ENCODE data around the gene SYTL1.

SYTL1 gene

DNA sequence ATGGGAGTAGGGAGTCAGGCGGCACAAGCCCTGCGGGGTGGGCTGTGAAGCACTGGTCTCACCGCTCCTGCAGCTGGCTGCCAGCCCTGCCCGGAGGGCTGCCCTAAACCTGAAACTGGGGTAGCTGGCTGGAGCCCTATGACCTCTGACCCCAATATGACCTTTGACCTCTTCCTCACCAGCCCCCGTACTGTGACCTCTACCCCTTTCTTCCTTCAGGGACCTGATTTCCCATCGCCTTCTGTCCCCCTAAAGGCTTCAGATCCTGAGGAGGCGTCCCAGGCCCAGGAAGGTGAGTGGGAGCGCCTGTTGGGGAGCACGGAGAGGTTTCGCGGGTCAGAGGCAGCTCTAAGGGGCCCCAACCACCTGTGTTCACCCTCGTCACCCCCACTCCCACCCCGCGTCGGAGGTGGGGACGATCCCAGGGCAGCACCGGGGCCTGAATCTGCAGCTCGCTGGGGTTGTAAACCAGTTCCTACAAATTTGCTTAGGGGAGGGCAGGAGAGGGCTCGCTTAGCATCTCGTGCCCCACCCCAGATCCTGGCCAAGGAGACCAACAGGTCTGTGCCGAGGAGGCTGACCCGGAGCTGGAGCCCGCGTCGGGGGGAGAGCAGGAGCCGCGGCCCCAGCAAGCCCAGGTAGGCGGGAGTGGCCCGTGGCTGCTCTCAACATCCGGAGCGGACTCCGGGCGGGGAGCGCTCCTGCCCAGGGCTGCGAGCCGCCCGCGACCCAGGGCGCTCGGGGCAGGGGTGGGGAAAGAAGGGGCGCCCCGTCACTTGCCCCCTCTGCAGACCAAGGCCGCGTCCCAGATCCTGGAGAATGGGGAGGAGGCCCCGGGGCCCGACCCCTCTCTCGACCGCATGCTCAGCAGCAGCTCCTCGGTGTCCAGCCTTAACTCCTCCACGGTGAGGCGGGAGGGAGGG is 7.3 kb downstream of the SYTL1 start:
- peak in 4 of 6 experiments; percentile 19 to 44 (median 26) for DNase-seq

DNA sequence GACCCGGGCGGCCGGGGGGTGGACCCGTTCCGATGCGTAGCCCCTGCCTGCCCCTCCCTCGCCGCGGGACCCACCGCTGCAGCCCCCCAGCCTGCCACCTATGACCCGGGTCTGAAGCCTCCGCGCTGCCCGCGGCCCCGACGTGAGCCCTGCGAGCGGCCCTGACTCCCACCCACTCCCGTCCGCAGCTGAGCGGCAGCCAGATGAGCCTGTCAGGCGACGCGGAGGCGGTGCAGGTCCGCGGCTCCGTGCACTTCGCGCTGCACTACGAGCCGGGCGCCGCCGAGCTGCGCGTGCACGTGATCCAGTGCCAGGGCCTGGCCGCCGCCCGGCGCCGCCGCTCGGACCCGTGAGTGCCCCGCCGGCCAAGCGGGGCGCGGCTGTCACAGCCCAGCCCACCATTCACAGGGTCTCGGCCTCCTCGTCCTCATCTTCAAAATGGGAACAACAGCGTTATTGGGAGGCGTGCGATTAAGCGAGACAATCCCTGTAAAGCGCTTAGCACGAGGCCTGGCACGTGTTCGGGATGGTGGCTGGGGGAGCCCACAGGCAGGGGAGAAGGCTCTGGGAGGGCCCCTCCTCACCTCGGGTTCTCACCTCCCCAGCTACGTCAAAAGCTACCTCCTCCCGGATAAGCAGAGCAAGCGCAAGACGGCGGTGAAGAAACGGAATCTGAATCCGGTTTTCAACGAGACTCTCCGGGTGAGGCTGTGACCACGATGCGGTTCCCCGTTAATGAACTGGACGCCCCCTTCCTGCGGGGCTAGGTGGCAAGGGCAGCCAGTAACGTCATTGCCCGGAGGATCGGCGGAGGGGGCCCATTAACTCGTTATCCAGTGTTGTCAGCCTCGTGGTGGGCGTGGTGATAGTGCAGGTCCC is 8.2 kb downstream of the SYTL1 start:
- DNase-seq, result no peak

DNA sequence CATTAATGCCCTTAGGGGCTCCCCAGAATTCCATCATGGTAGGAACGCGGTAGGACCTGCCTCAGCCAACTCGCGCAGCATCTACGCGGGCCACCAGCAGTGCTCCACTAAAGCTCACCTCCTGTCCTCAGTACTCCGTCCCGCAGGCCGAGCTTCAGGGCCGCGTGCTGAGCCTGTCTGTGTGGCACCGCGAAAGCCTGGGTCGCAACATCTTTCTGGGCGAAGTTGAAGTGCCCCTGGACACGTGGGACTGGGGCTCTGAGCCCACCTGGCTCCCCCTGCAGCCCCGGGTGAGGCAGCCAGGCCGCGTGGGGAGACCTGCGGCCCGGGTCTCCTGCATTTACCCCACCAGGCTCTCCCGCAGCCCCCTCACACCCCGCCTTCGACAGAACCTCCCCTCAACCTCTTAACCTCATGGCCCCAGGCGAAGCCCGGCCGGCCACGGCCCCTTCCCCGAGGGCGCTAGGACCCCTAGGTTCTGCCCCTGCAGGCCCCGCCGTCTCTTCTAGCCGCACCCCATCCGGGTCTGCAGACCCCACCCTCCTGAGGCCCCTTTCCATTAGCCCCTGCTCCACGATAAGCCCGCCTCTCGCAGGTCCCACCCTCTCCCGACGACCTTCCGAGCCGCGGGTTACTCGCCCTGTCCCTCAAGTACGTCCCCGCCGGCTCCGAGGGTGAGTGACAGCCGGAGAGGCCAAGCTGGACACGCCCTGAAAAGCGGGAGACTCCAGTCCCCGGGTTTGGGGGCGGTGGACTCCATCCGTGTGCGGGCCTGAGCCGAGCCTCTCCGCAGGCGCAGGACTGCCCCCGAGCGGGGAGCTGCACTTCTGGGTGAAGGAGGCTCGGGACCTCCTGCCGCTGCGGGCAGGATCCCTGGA is 9.1 kb downstream of the SYTL1 start:
- DNase-seq, result no peak

DNA sequence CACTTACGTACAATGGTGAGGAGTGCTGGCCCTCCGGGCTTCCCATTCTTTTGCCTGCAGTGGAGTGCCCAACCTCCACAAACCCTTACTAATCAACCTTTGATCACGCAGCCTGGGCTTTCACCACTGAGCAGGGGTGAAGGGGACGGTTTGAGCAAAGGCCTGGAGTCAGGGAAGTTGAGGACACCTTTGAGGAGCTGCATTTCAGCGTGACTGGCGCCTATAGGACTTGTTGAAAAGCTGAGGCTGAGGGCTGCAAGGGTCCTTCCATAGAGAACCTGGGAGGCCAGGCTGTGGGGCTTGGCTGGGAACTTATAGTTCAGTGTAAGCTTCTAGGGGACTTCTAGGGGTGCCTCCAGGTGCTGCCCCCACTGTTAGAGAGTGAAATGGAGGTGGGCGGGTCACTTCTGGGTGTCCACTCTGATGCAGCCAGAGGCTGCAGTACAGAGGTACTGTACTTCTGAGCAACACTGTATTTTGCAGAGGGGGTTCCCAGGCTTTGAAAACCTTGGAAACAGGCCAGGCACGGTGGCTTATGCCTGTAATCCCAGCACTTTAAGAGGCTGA is 9.8 kb downstream of the SYTL1 start:
- no peak for DNase-seq

DNA sequence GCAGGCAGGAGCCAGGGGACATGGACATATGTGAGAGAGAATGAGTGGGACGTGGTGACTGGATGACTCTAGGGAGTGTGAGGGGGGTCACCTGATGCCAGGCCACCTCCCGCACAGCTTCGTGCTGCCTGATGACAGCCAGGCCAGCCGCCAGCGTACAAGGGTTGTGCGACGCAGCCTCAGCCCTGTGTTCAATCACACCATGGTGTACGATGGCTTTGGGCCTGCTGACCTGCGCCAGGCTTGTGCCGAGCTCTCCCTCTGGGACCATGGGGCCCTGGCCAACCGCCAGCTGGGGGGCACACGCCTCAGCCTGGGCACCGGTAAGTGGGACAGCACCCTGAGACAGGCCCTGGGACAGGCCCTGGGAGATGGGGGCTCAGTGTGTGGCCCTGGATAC is 11.3 kb downstream of the SYTL1 start:
- DNase-seq, result no peak

DNA sequence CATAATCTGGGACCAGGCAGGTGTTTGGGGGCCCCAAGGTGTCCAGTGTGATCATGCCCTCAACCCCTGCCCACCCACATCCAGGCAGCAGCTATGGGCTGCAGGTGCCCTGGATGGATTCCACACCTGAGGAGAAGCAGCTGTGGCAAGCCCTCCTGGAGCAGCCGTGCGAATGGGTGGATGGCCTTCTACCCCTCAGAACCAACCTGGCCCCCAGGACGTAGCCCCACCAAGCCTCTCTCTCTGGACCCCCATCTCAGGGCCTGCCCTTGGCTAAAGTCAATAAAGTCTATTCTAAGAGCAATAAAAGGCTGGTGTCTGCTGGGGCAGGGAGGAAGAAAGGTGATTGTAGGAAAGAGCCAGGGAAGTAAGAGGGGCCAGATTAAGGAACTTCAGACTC is 11.8 kb downstream of the SYTL1 start:
- no peak for DNase-seq

DNA sequence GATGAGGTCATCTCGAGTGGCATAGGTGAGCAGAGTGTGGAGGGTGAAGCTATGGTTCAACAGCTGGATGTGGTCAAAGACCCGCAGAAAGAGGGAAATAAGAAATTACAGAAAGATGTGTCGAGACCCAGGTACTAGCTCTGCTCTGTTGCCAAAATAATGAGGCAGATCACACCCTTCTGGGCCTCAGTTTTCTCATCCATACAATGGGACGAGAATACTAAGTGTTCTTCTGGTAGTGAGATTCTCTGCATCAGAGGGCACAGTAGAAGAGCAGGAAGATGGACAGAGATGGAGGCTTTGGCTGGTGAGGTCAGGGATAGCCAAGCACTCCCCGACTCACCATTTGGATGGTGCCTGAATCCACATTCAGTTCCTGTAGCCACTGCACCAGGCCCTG is 13.9 kb downstream of the SYTL1 start:
- DNase-seq, result no peak

DNA sequence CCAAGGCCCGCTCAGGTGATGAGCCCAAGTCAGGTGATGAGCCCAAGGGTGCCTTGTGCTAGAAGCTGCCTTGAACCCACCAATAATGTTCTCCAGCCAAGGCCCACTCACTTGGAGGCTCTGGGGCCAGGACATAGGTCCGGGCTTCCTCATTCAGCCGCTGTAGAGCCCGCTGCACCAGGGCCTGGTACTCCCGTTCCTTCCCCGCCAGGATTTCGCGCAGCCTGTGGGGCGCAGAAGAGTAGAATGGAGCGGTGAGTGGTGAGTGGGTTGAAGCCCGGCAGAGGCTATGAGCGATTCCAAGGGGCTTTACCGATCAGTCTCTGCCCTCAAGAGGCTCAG is 14.4 kb downstream of the SYTL1 start:
- peak in 1 of 6 experiments; percentile 12 for DNase-seq

DNA sequence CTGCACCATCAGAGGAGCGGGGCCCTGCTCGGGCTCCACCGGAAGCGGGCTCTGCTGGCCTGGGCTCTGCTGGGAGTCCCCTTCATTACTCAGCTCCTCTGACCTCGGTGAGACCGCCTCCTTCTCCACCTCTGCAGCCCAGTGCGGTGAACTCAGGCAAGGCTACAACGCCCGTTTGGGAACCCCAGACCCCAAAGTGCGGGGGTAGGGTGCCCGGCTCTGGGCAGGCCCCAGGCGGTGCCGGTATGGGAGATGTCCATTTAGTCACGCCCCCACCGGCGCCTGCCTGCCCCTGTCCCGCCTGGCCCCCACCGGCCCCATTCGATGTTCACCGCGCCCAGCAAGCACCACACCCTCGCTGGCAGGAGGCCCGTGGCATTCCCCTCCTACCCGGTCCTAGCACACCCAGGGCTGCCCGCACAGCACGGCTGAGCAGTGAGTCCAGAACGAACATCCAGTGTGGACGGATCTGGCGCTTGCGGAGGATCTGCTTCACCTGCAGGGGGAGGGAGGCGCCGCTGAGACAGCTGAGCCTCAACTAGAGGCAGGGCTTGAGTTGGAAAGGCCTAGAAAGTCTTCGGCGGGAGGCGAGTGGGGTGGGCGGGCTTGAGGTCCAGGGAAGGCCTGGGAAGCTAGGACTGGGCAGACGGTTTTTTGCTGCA is 14.9 kb downstream of the SYTL1 start:
- DNase-seq, result peak in 3 of 6 experiments; percentile 32 to 41 (median 37)

DNA sequence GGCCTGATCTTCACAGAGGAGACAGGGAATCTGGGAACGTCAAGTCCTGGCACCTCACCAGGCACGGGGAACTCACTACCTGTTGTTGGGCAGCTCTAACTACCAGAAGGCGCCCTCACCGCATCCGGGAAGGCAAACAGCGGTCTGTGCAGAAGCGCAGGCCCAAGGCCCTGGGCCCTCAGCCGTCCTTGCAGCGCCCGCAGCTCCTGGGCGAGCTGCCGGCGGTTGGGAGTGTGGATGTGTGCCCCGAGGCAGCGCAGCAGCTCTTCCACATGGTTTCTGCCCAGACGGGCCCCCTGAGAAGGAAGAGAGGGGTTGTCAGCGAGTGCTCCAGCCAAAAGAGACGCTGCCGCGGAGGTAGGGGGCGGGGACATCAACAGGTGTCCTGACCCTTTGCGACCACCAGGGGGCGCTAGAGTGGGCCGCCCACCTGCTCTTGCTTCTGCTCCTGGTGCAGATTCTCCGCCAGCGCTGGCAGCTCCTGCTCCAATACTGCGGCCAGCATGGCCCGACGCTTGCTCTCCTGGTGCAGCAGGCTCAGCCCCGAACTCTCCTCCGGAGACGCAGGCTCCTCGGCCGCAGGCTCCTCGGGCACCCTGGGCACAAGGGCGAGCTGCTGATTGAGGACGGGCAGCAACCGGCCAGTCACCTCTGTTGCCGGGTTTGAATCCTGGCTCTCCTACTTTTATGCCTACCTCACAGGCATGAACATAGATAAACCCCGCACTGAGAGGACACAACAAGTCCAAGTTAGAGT is 15.6 kb downstream of the SYTL1 start:
- DNase-seq, result peak; percentile 76 to 90 (median 78)

DNA sequence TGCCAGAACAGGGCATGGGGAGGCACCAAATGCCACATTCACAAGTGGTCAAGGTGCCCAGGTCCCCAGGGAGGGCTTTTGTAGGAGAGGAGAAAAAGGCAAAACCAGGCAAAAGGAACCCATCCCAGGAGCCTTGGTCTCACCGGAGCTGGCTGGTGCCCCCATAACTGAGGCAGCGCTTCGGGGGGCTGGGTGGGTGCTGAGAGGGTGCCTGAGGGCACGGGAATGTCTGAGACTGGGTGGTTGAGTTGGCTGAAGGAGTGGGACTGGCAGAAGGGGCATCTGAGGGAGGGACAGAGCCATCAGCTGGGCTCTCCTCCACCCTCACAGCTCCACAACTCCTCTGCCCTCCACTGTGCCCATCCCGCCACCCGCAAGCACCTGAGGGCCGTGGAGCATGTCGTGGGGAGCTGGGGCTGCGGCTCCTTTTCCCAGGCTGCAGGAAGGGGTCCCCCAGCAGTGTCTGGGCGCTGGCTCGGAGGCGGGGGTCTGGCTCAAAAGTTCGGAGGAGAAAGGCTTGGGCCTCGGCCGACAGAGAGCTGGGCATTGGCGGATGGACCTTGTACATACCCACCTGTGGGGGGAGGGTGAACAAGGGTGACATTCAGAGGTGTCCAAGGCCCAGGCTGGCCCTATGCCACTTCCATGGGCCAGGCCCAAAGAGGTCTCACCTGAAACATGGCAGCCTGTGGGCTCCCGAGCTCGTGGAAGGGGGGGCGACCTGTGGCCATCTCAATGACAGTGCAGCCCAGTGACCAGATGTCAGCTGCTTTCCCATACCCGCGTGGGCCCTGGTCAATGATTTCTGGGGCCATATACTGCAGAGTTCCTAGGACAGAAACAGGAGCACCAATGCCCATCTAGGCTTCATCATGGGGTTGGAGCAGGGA is 16.5 kb downstream of the SYTL1 start:
- no peak for DNase-seq

DNA sequence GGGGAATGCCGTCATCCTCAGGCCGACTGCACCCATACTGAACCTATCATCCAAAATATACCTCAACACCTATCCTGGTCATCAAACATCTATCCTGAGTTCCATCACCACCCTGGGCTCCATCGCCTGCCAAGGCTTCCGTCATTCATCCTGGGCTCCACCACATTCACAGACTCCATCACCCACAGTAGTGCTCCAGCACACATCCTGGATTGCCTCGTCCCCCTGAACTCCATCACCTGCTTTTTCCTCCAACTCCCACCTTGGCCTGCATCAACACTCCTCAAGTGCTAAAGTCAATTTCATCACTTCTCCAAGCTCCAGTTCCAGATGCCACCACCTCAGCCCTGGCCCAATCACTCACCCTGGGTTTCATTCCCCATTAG is 17.1 kb downstream of the SYTL1 start:
- no peak for DNase-seq

DNA sequence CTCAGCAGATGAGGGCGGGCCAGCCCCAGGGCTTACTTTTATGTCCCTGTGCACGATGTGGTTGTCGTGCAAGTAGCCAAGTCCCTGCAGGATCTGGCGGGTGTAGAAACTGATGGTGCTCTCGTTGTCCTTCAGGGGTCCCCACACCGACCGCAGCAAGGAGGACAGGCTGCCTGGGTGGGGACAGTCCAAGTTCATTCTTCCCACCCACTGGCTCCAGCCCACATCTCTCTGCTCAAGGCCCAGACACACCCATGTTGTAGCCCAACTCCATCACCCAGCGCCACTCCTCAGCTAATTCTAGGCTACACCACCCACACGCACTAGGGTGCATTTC is 18.0 kb downstream of the SYTL1 start:
- no peak for DNase-seq

DNA sequence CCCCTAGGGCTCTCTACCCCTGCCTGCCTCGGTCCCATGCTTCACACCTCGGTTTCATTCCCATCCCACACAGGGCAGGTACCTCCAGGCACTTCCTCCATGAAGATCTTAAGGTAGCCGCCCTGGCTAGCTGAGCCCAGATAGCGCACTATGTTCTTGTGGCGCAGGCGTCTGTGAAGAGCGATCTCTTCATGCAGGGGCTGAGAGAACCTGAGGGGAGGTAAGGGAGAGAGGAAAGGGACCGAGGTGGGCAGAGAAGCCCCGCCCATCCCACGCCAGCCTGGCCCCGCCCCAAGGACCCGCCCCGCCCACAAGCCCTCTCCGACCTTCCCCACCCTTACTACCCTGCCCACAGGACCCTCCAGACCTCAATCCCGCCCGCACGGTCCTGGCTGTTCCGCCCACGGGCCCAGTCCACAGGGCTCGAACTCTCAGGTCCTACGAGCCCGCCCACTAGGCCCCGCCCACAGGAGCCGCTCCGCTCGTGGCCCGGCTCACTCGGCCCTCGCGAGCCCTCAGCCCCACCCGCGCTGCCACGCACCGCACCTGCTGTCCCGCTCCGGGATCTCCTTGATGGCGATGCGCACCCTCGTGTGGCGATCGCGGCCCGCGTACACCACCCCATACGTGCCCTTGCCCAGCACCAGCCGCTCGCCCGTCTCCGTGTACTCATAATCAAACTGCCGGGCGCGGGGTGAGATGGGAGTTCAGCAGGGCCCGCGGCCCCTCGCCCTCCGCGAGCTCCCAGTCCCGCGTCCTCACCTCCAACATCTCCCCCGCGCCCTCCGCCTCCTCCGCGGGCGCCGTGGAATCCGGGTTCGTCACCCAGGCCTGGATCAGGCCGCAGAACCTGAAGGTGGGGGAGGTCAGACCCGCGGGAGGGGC is 18.6 kb downstream of the SYTL1 start:
- DNase-seq, result peak in 5 of 6 experiments; percentile 16 to 65 (median 38)

DNA sequence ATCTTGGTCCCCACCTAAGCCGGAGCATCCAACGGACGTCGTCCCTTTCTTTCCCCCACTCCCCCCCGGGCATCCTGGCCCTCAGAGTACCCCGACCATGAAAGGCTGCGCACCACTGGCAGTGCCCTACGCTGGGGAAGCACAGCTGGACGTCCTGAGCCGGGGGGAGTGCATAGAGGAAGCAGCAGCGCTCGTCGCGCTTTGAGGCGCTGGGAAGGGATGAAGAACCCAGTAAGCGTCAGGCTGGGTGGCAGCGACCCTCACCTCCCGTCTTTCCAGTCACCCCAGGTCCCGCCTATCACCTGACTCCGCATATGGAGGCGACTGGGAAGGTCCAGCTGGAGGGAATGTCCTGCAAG is 19.2 kb downstream of the SYTL1 start:
- DNase-seq, result no peak

DNA sequence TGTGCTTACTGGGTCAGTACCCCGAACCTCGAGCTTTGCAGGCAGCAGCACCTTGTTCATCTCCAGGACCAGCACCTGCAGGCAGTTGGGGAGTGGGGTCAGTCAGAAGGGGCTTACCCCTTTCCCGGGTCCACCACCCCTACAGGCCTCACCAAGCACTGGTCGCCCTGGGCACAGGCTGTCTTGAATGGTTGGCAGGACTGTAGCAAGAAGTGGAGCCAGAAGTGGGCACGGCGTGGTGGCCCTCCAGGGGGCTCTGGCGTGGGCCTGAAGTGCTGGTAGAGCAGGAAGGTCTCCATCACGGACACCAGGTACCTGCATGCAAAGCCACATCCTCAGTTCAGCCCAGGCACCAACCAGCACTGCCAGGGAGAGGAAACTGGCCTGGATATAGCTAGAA is 19.7 kb downstream of the SYTL1 start:
- no peak for DNase-seq

DNA sequence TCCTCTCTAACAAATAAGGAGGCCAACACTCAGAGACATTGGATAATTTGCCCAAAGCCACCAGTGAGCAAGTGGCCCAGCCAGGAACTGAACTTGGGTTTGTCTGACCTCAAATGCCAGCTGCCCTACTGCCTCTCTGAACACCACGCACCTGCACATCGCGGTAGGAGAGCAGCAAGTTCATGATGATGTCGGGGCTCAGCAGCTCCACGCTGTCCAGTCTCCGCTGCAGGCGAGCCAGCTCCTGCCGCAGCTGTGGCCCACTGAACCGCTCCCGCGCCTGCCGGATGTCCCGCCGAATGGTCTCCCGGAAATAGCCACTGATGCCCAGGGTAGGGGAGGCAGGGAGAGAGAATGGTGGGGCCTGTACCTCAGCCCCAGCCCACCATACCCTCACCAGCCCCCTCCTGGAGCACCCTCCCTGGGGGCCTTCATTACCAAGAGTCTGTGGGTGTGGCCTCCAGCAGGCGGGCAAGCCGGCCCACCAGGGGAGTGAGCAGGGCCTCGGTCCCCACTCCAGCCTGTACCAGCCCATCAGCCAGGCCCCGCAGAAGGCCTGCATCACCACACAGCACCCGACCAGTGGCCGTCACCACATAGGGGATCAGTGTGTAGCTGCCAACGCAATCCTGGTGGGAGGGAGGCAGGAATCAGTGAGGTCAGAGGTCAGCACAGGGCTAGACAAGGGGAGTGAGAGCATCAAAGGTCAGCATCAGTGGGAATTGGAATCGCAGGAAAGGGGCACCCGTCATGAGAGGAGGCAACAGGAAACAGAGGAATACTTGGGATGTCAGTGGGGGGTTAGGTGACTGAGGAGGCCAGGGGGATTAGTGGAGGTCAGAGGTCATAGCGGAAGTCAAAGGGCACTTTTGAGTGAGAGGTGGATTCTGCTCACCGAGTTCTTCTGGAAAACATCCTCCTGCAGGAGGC is 22.2 kb downstream of the SYTL1 start:
- no peak for DNase-seq

Data from stimulated activated naive CD4-positive, alpha-beta T cell (primary cell).